SK-N-SH (cell line): ENCODE measurements around the gene STAT6. TPM values are rescaled to one million over a fixed set of nuclear protein-coding genes. Genes with fewer than 3 reads are reported as not detected.

Source experiments
- CTCF ChIA-PET: fragments of 300-600, 350-600 bp; formaldehyde crosslinking; extraction: SDS; loops from one replicate; lab custom pipeline; 2021; lab: Yijun Ruan, JAX
- POLR2A ChIA-PET: fragments of 350-600 bp; sonication (Branson Sonifier 250); formaldehyde crosslinking; extraction: SDS; loops from one replicate; lab custom pipeline; 2020; ENCODE audit warnings: antibody characterized with exemption, inconsistent platforms; lab: Yijun Ruan, JAX
- DNase-seq: peaks from one replicate; pipeline ENCODE4 v3.0.0; 2012
- H2AFZ ChIP-seq: fragments of 200-600 bp; sonication (generic); 2 replicates; pipeline ENCODE4 v1.8.1; 2016; ENCODE audit warnings: antibody characterized with exemption, mild to moderate bottlenecking, low read depth
- H3F3A ChIP-seq: fragments of 200-600 bp; sonication (generic); replicated peaks from 2 replicates; pipeline ENCODE3; 2016; ENCODE audit warnings: antibody characterized with exemption, mild to moderate bottlenecking; ENCODE audit not compliant: insufficient read depth
- H3K27ac ChIP-seq, 2 experiments: fragments of 200-500 bp in 1 of 2; fragments of 200-600 bp in 1 of 2; sonication (Bioruptor generic) in 1 of 2; sonication (generic), shearing (Covaris generic) in 1 of 2; 2 replicates each; pipeline versions ENCODE4 v1.5.1 to v1.6.1; 2014 to 2016; ENCODE audit warnings: low read depth in 2 of 2, inconsistent platforms in 1 of 2, low read length in 1 of 2, mild to moderate bottlenecking in 1 of 2, mixed read lengths in 1 of 2
- H3K27me3 ChIP-seq: fragments of 200-600 bp; sonication (generic), shearing (Covaris generic); 2 replicates; pipeline ENCODE4 v1.6.1; 2016; ENCODE audit warnings: mixed run types; ENCODE audit not compliant: insufficient read depth
- H3K36me3 ChIP-seq, 2 experiments: fragments of 200-500 bp in 1 of 2; fragments of 200-600 bp in 1 of 2; sonication (Bioruptor generic) in 1 of 2; sonication (generic) in 1 of 2; replicated peaks in 1 of 2; 2 replicates each; pipeline versions ENCODE3 to v1.5.1; 2014 to 2016; ENCODE audit warnings: low read length in 1 of 2, mild to moderate bottlenecking in 1 of 2; ENCODE audit not compliant: insufficient read depth in 2 of 2, control insufficient read depth in 1 of 2
- H3K4me1 ChIP-seq, 2 experiments: fragments of 200-500 bp in 1 of 2; fragments of 200-600 bp in 1 of 2; sonication (Bioruptor generic) in 1 of 2; sonication (generic), shearing (Covaris generic) in 1 of 2; 2 replicates each; pipeline versions ENCODE4 v1.5.1 to v1.6.1; 2014 to 2016; ENCODE audit warnings: low read depth in 1 of 2, low read length in 1 of 2, mixed run types in 1 of 2; ENCODE audit not compliant: insufficient read depth in 2 of 2, control insufficient read depth in 1 of 2
- H3K4me2 ChIP-seq: fragments of 200-600 bp; sonication (generic), shearing (Covaris generic); 2 replicates; pipeline ENCODE4 v1.6.1; 2017; ENCODE audit warnings: mixed run types
- H3K4me3 ChIP-seq, 2 experiments: fragments of 200-500 bp in 1 of 2; fragments of 200-600 bp in 1 of 2; sonication (Bioruptor generic) in 1 of 2; sonication (generic), shearing (Covaris generic) in 1 of 2; 2 replicates each; pipeline versions ENCODE4 v1.5.1 to v1.8.1; 2014 to 2016; ENCODE audit warnings: low read depth in 2 of 2, inconsistent platforms in 1 of 2, low read length in 1 of 2, mild to moderate bottlenecking in 1 of 2, mixed read lengths in 1 of 2, moderate library complexity in 1 of 2
- H3K79me2 ChIP-seq: fragments of 200-600 bp; sonication (generic); 2 replicates; pipeline ENCODE4 v1.8.1; 2017; ENCODE audit warnings: mild to moderate bottlenecking; ENCODE audit not compliant: insufficient read depth
- H3K9ac ChIP-seq: fragments of 200-600 bp; sonication (generic); 2 replicates; pipeline ENCODE4 v1.6.1; 2017; ENCODE audit warnings: mixed run types
- H3K9me2 ChIP-seq: fragments of 200-600 bp; sonication (generic); 2 replicates; pipeline ENCODE4 v1.6.1; 2017; ENCODE audit warnings: mixed run types
- H3K9me3 ChIP-seq: fragments of 200-600 bp; sonication (generic); 2 replicates; pipeline ENCODE4 v1.6.1; 2017; ENCODE audit warnings: mixed run types, mild to moderate bottlenecking, moderate library complexity
- H4K20me1 ChIP-seq: fragments of 200-600 bp; sonication (generic); 2 replicates; pipeline ENCODE4 v1.6.1; 2017; ENCODE audit warnings: mild to moderate bottlenecking, mixed run types; ENCODE audit not compliant: insufficient read depth
- CHD2 ChIP-seq: fragments of 150-350 bp; IDR thresholded peaks from 2 replicates; pipeline ENCODE4 v1.6.1; 2018; ENCODE audit warnings: low read length; ENCODE audit not compliant: partially characterized antibody
- CTCF ChIP-seq: fragments of 200-600 bp; sonication (generic); IDR thresholded peaks from 2 replicates; pipeline ENCODE4 v1.6.1; 2017; ENCODE audit warnings: antibody characterized with exemption, mild to moderate bottlenecking, moderate library complexity
- ELF1 ChIP-seq: IDR thresholded peaks from 2 replicates; pipeline ENCODE4 v1.4.0; 2012
- FOSL2 ChIP-seq: IDR thresholded peaks from 2 replicates; pipeline ENCODE4 v1.4.0; 2012; ENCODE audit warnings: low read depth, mild to moderate bottlenecking, moderate library complexity, borderline replicate concordance
- FOXM1 ChIP-seq: IDR thresholded peaks from 2 replicates; pipeline ENCODE4 v1.4.0; 2012; ENCODE audit warnings: low read depth, mild to moderate bottlenecking
- GABPA ChIP-seq: IDR thresholded peaks from 2 replicates; pipeline ENCODE4 v1.4.0; 2012; ENCODE audit warnings: low read depth, mild to moderate bottlenecking
- JUND ChIP-seq: IDR thresholded peaks from 2 replicates; pipeline ENCODE4 v1.4.0; 2012
- MXI1 ChIP-seq: IDR thresholded peaks from 2 replicates; pipeline ENCODE4 v1.6.1; 2012; ENCODE audit warnings: mild to moderate bottlenecking, low read depth, low read length, improper control_type of control experiment
- NRF1 ChIP-seq: IDR thresholded peaks from 2 replicates; pipeline ENCODE4 v1.6.1; 2012; ENCODE audit warnings: low read depth, mild to moderate bottlenecking, low read length
- POLR2AphosphoS5 ChIP-seq: IDR thresholded peaks from 2 replicates; pipeline ENCODE4 v1.6.1; 2012; ENCODE audit warnings: low read depth, low read length
- RAD21 ChIP-seq: IDR thresholded peaks from 2 replicates; pipeline ENCODE4 v1.6.1; 2012; ENCODE audit warnings: mild to moderate bottlenecking, low read length
- REST ChIP-seq: IDR thresholded peaks from 2 replicates; pipeline ENCODE4 v1.6.1; 2012; ENCODE audit warnings: mild to moderate bottlenecking, low read depth, low read length, moderate library complexity
- RFX5 ChIP-seq: IDR thresholded peaks from 2 replicates; pipeline ENCODE4 v1.6.1; 2012; ENCODE audit warnings: mild to moderate bottlenecking, improper control_type of control experiment, low read length
- SIN3A ChIP-seq: IDR thresholded peaks from 2 replicates; pipeline ENCODE4 v1.6.1; 2012; ENCODE audit warnings: low read depth, mild to moderate bottlenecking, low read length, moderate library complexity, borderline replicate concordance
- SMC3 ChIP-seq: IDR thresholded peaks from 2 replicates; pipeline ENCODE4 v1.6.1; 2012; ENCODE audit warnings: low read depth, low read length, improper control_type of control experiment
- YY1 ChIP-seq: IDR thresholded peaks from 2 replicates; pipeline ENCODE4 v1.4.0; 2012; ENCODE audit warnings: low read depth, mild to moderate bottlenecking
- WGBS: methylation state at CpG from one replicate; pipeline ENCODE4 v1.1.6; 2017; ENCODE audit warnings: low lambda C conversion rate; 5-methylcytosine and 5-hydroxymethylcytosine counted together
- polyA plus RNA-seq, 3 experiments: library from polyadenylated mRNA; depleted of rRNA; stranded (reverse); fragments of >200 nt; gene quantifications; 2 replicates each; pipeline ENCODE4 v1.2.3, GENCODE V29; 2012

STAT6 gene
- polyA plus RNA-seq, 1 of the 3 experiments (the other 2 are of a cell fraction): 0.15 TPM

- no peaks in the 10 kb centered on the region for H3K36me3 ChIP-seq
- H3K9me2 ChIP-seq: no peaks in the 10 kb centered on the region
- H3K79me2 ChIP-seq: peaks cover 44% of the 10 kb centered on the region
- peaks cover 5% of the 10 kb centered on the region for H3F3A ChIP-seq
- peak within 1 kb of the TSS; percentile 99 for H3K4me2 ChIP-seq
- peaks cover 32 to 42% of the 10 kb centered on the region in 2 experiments for H3K4me1 ChIP-seq
- POLR2A ChIA-PET: interaction anchor here (1.1 to 3.4 kb wide), 10 partner anchors 14 to 360 kb away, joined by 3 to 23 read pairs (median 6); partner anchors contain the start of genes LRP1-AS, MARS1 and STAT6
- CTCF ChIA-PET: interaction anchor here (0.6 to 23.5 kb wide), 18 partner anchors 11 to 120 kb away, joined by 3 to 643 read pairs (median 7); partner anchors contain the start of genes LRP1-AS and STAT6
- WGBS: 3% methylated on average over 26 of the region's 57 CpGs
- no peaks in the 10 kb centered on the region for H3K9me3 ChIP-seq
- DNase-seq: peak; percentile 93
- peaks cover 31% of the 10 kb centered on the region for H4K20me1 ChIP-seq
- peak within 1 kb of the TSS; percentile 98 for H2AFZ ChIP-seq
- H3K27me3 ChIP-seq: no peaks in the 10 kb centered on the region
- TF ChIP-seq NRF1 (peak; percentile 45; the same call in 1 of the 2 replicates), POLR2AphosphoS5 (peak; percentile 16; the same call in 1 of the 2 replicates), MXI1 (peak; percentile 7; the same call in 1 of the 2 replicates), GABPA (no peak)
- peak within 1 kb of the TSS; percentile 87 to 96 for H3K4me3 ChIP-seq
- peak within 1 kb of the TSS; percentile 80 to 88 for H3K27ac ChIP-seq
- peak within 1 kb of the TSS; percentile 80 for H3K9ac ChIP-seq
Measured at GRCh38 chr12:57127726-57128518, 16.8 kb upstream of the STAT6 start, which contains the start of gene LRP1. TSS of gene LRP1 (plus strand) at chr12:57128483. CDS start at chr12:57128965, 482 bp downstream.

GRCh38 chr12:57127101-57127725 is 16.1 kb upstream of the STAT6 start:
- H3K9ac ChIP-seq: peak overlapping the region; percentile 78
- H2AFZ ChIP-seq: peak overlapping the region; percentile 52; the same call in 1 of the 2 replicates
- WGBS: 16% methylated on average over 21 of the region's 26 CpGs
- ChIA-PET POLR2A (interaction anchor here (1.1 to 3.4 kb wide), 8 partner anchors 15 to 361 kb away, joined by 3 to 23 read pairs (median 6); partner anchors contain the start of genes LRP1-AS, MARS1 and STAT6), CTCF (interaction anchor here (0.8 to 23.5 kb wide), 19 partner anchors 10 to 119 kb away, joined by 3 to 643 read pairs (median 6); partner anchors contain the start of gene STAT6)
- DNase-seq: peak; percentile 67
- H3F3A ChIP-seq: peaks cover 5% of the 10 kb centered on the region
- H4K20me1 ChIP-seq: peaks cover 23% of the 10 kb centered on the region
- H3K4me3 ChIP-seq: peak overlapping the region; percentile 87 to 96
- peaks cover 37% of the 10 kb centered on the region for H3K79me2 ChIP-seq
- peaks cover 25 to 35% of the 10 kb centered on the region in 2 experiments for H3K4me1 ChIP-seq
- no peaks in the 10 kb centered on the region for H3K36me3 ChIP-seq
- no peaks in the 10 kb centered on the region for H3K9me2 ChIP-seq
- peak overlapping the region; percentile 80 to 82; a peak in 3 of 4 replicates for H3K27ac ChIP-seq
- no peaks in the 10 kb centered on the region for H3K27me3 ChIP-seq
- peak overlapping the region; percentile 99 for H3K4me2 ChIP-seq
- no peaks in the 10 kb centered on the region for H3K9me3 ChIP-seq
- no peak for TF ChIP-seq REST
- no peak; the same call in 1 of the 2 replicates for TF ChIP-seq MXI1
- TF ChIP-seq FOXM1: no peak
- no peak for TF ChIP-seq SIN3A
- peak; percentile 49; the same call in 1 of the 2 replicates for TF ChIP-seq FOSL2
- no peak for TF ChIP-seq CHD2
- no peak for TF ChIP-seq RFX5
- TF ChIP-seq ELF1: no peak
- no peak for TF ChIP-seq JUND
- TF ChIP-seq RAD21: peak; percentile 62
- peak; percentile 38 for TF ChIP-seq CTCF
- TF ChIP-seq SMC3: peak; percentile 53; the same call in 1 of the 2 replicates
- no peak for TF ChIP-seq YY1
- TF ChIP-seq POLR2AphosphoS5: 0 out of 2 replicates have a peak, but pooled peaks have one; percentile 1
